ENCODE results near the gene ST8SIA2. TPM values are rescaled to one million over a fixed set of nuclear protein-coding genes. Genes with fewer than 3 reads are reported as not detected.

Gene ST8SIA2
- total RNA-seq, 1 donor from 2014 or later: 27.4 TPM

DNA sequence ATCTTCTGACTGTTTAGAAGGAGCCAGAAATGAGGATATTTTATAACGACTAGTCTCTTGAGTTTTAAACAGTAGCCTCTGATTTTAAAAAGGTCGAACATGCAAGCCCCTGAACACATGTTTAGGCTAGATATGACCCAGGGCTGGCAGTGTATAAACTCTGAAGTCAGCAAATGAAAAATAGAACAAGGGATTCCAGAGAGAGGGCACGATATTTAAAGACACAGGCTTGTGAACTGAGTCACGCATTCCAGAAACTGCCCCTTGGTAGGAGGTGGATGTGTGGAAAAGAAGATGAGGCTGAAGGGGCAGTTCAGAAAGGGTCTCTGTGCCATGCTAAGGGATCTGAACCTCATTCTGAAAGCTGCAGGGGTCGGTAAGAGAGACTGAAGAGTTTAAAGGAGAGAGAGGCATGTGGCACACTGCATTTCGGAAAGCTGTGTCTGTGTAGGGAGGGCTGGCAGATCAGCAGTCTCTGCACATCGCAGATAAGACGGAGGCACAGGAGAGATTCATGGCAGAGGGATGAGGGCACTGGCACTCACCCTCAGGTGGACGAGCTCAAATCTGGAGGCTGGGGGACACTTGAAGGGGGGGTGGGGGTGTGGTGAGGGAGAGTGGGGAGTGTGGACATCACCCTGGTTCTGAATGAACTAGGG is 22.1 kb downstream of the ST8SIA2 start:
- TF ChIP-seq CTCF (conservative IDR thresholded peaks at IDR 0.05): no peak
- Mint-ChIP-seq H3K9me3 (no peaks in the 10 kb centered on the region), H3K4me1 (peaks cover 36% of the 10 kb centered on the region), H3K36me3 (ENCODE audit: low read depth) (peaks cover 26% of the 10 kb centered on the region), H3K27ac (ENCODE audit: unreplicated experiment) (no peak overlapping the region), H3K27me3 (ENCODE audit: low read depth) (no peaks in the 10 kb centered on the region), H3K4me3 (no peak overlapping the region)
- DNase-seq (ENCODE audit: low read depth, low spot score): no peak

- no peaks in the 10 kb centered on the region for H3K27me3 Mint-ChIP-seq (ENCODE audit: low read depth)
- H3K9me3 Mint-ChIP-seq: peaks cover under 1% of the 10 kb centered on the region
- H3K36me3 Mint-ChIP-seq (ENCODE audit: low read depth): peaks cover 34% of the 10 kb centered on the region
- no peak for TF ChIP-seq CTCF (conservative IDR thresholded peaks at IDR 0.05)
- no peak for DNase-seq (ENCODE audit: low read depth, low spot score)
- no peak overlapping the region for H3K27ac Mint-ChIP-seq (ENCODE audit: unreplicated experiment)
- no peak overlapping the region for H3K4me3 Mint-ChIP-seq
- peaks cover 32% of the 10 kb centered on the region for H3K4me1 Mint-ChIP-seq
Observed at GRCh38 chr15:92416557-92416956, 22.9 kb downstream of the ST8SIA2 start.

DNA sequence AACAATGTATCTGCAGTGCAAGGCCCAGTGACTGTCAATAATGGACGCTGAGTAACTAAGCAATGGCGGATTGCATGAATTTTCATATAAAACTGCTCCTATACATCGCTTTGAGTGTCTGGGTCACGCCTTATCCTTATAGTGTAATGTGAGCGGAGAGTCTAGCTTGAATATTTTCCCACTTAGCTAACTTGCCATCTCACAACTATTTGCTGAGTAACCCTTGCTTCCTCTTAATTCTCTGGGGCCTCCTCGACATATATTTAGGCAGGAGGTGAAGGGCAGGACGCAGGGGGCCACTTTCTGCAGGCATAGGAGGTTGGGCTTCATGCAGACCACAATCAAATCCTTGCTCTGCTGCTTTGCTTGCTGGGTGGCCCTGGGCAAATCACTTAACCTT is 24.0 kb downstream of the ST8SIA2 start:
- Mint-ChIP-seq H3K36me3 (ENCODE audit: low read depth) (peaks cover 44% of the 10 kb centered on the region), H3K27ac (ENCODE audit: unreplicated experiment) (no peak overlapping the region), H3K4me1 (peaks cover 29% of the 10 kb centered on the region), H3K4me3 (no peak overlapping the region), H3K27me3 (ENCODE audit: low read depth) (no peaks in the 10 kb centered on the region), H3K9me3 (peaks cover 3% of the 10 kb centered on the region)
- no peak for DNase-seq (ENCODE audit: low read depth, low spot score)
- no peak for TF ChIP-seq CTCF (conservative IDR thresholded peaks at IDR 0.05)

GRCh38 chr15:92418864-92419263 is 25.2 kb downstream of the ST8SIA2 start:
- peaks cover 3% of the 10 kb centered on the region for H3K9me3 Mint-ChIP-seq
- H3K4me3 Mint-ChIP-seq: no peak overlapping the region
- peaks cover 18% of the 10 kb centered on the region for H3K4me1 Mint-ChIP-seq
- TF ChIP-seq CTCF (conservative IDR thresholded peaks at IDR 0.05): no peak
- DNase-seq (ENCODE audit: low read depth, low spot score): no peak
- peaks cover 46% of the 10 kb centered on the region for H3K36me3 Mint-ChIP-seq (ENCODE audit: low read depth)
- H3K27ac Mint-ChIP-seq (ENCODE audit: unreplicated experiment): no peak overlapping the region
- H3K27me3 Mint-ChIP-seq (ENCODE audit: low read depth): no peaks in the 10 kb centered on the region

DNA sequence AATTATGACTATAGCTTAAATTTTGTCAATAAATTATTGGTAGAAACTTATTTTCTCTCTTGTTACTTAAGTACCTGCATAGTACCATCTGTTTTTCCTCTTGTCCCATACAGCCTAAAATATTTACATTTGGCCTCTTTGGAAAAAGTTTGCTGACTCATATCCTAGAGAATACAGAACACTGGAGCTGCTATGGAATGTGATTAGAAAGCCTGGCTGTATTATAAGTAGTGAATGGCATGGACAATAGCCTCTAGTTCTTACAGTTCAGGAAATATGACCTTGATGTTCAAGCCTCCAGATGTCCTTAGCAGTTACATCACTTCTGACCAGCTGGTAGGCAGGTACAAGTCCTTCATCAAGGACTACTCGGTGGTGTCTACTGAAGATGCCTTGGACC is 28.3 kb downstream of the ST8SIA2 start:
- Mint-ChIP-seq H3K27ac (ENCODE audit: unreplicated experiment) (no peak overlapping the region), H3K27me3 (ENCODE audit: low read depth) (no peaks in the 10 kb centered on the region), H3K4me1 (peaks cover 8% of the 10 kb centered on the region), H3K4me3 (no peak overlapping the region), H3K9me3 (peaks cover 3% of the 10 kb centered on the region), H3K36me3 (ENCODE audit: low read depth) (peaks cover 32% of the 10 kb centered on the region)
- DNase-seq (ENCODE audit: low read depth, low spot score): no peak
- TF ChIP-seq CTCF (conservative IDR thresholded peaks at IDR 0.05): no peak

Data from neural crest cell (in vitro differentiated cells).